Karpas-422 (cell line): ENCODE data around the gene LONP1. TPM values are rescaled to one million over a fixed set of nuclear protein-coding genes. Genes with fewer than 3 reads are reported as not detected.

Experiments used
- DNase-seq: peaks from one replicate; pipeline ENCODE4 v3.0.0-alpha.2; 2015
- H2AFZ ChIP-seq: fragments of 200-600 bp; sonication (generic); 2 replicates; pipeline ENCODE4 v1.6.1; 2014; ENCODE audit warnings: antibody characterized with exemption, low read length, mixed read lengths
- H3K27ac ChIP-seq: fragments of 200-600 bp; sonication (generic); 2 replicates; pipeline ENCODE4 v1.5.1; 2014; ENCODE audit warnings: mild to moderate bottlenecking, low read length, moderate library complexity
- H3K27me3 ChIP-seq: fragments of 200-600 bp; sonication (generic); 2 replicates; pipeline ENCODE4 v1.6.1; 2014; ENCODE audit warnings: low read length, mixed read lengths
- H3K36me3 ChIP-seq: fragments of 200-600 bp; sonication (generic); 2 replicates; pipeline ENCODE4 v1.6.1; 2014; ENCODE audit warnings: low read length, mixed read lengths; ENCODE audit not compliant: insufficient read depth
- H3K4me1 ChIP-seq: fragments of 200-600 bp; sonication (generic); 2 replicates; pipeline ENCODE4 v1.6.1; 2014; ENCODE audit warnings: mild to moderate bottlenecking, low read length, mixed read lengths
- H3K4me2 ChIP-seq: fragments of 200-600 bp; sonication (generic); 2 replicates; pipeline ENCODE4 v1.6.1; 2014; ENCODE audit warnings: low read length, low read depth, mild to moderate bottlenecking; ENCODE audit not compliant: poor library complexity, severe bottlenecking
- H3K4me3 ChIP-seq: fragments of 200-600 bp; sonication (generic); 2 replicates; pipeline ENCODE4 v1.5.1; 2014; ENCODE audit warnings: mild to moderate bottlenecking, antibody characterized with exemption, low read length, mixed read lengths
- H3K79me2 ChIP-seq: fragments of 200-600 bp; sonication (generic); 2 replicates; pipeline ENCODE4 v1.6.1; 2014; ENCODE audit warnings: mild to moderate bottlenecking, low read length, mixed read lengths
- H3K9ac ChIP-seq: fragments of 200-600 bp; sonication (generic); 2 replicates; pipeline ENCODE4 v1.6.0; 2014; ENCODE audit warnings: low read length
- H3K9me2 ChIP-seq: fragments of 200-600 bp; sonication (generic), shearing (Covaris generic); replicated peaks from 2 replicates; pipeline ENCODE4 v1.6.0; 2014; ENCODE audit warnings: mild to moderate bottlenecking, low read length, moderate library complexity; ENCODE audit not compliant: insufficient read depth
- H3K9me3 ChIP-seq: fragments of 300-700, 200-600 bp; sonication (generic); 2 replicates; pipeline ENCODE4 v1.6.1; 2014; ENCODE audit warnings: low read length, mixed read lengths
- H4K20me1 ChIP-seq: fragments of 200-600 bp; sonication (generic); 2 replicates; pipeline ENCODE4 v1.6.1; 2014; ENCODE audit warnings: mild to moderate bottlenecking, antibody characterized with exemption, low read length, low read depth; ENCODE audit not compliant: insufficient read depth
- total RNA-seq: library from RNA; depleted of rRNA; stranded (reverse); fragments of >200 nt; shearing (Covaris generic); gene quantifications from 2 replicates; pipeline ENCODE4 v1.2.3, GENCODE V29; 2014; ENCODE audit warnings: low replicate concordance

The LONP1 gene
- total RNA-seq, 1 experiment from 2014 or later = 65.7 TPM

- H3K4me2 ChIP-seq = peak overlapping the region; percentile 98
- peaks cover 56% of the 10 kb centered on the region for H3K79me2 ChIP-seq
- H3K27me3 ChIP-seq = no peaks in the 10 kb centered on the region
- DNase-seq = peak; percentile 67
- peak overlapping the region; percentile 82 for H3K9ac ChIP-seq
- no peaks in the 10 kb centered on the region for H3K9me3 ChIP-seq
- peaks cover 17% of the 10 kb centered on the region for H4K20me1 ChIP-seq
- peaks cover 22% of the 10 kb centered on the region for H3K4me1 ChIP-seq
- H3K4me3 ChIP-seq = peak overlapping the region; percentile 82
- H3K27ac ChIP-seq = peak overlapping the region; percentile 77; the same call in 1 of the 2 replicates
- H2AFZ ChIP-seq = no peak overlapping the region
- H3K36me3 ChIP-seq = peaks cover 16% of the 10 kb centered on the region; the same call in 1 of the 2 replicates
- H3K9me2 ChIP-seq = no peaks in the 10 kb centered on the region
Measured at GRCh38 chr19:5718579-5719273, 1.2 kb downstream of the LONP1 start.

DNA sequence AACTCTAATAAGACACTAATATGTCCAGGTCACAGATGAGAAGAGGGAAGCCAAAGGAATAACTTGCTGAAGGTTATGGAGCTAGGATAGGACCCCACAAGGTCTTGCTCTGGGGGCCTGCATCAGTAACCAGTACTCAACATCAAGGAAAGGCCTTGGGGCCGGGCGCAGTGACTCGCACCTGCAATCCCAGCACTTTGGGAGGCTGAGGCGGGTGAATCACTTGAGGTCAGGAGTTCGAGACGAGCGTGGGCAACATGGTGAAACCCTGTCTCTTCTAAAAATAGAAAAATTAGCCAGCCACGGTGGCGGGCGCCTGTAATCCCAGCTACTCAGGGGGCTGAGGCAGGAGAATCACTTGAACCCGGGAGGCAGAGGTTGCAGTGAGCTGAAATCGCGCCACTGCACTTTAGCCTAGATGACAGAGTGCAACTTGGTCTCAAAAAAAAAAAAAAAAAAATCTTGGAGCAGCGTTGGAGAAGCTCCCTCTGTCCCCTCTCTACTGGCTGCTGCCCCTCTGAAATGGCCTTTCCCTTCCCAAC is 1.8 kb downstream of the LONP1 start:
- H3K4me1 ChIP-seq = peaks cover 22% of the 10 kb centered on the region
- no peaks in the 10 kb centered on the region for H3K9me3 ChIP-seq
- H4K20me1 ChIP-seq = peaks cover 18% of the 10 kb centered on the region
- H3K79me2 ChIP-seq = peaks cover 59% of the 10 kb centered on the region
- H3K27me3 ChIP-seq = no peaks in the 10 kb centered on the region
- H3K27ac ChIP-seq = peak overlapping the region; percentile 77; the same call in 1 of the 2 replicates
- peak overlapping the region; percentile 98 for H3K4me2 ChIP-seq
- DNase-seq = no peak
- peak overlapping the region; percentile 82 for H3K9ac ChIP-seq
- no peaks in the 10 kb centered on the region for H3K9me2 ChIP-seq
- peaks cover 16% of the 10 kb centered on the region; the same call in 1 of the 2 replicates for H3K36me3 ChIP-seq
- peak overlapping the region; percentile 82 for H3K4me3 ChIP-seq
- H2AFZ ChIP-seq = no peak overlapping the region

DNA sequence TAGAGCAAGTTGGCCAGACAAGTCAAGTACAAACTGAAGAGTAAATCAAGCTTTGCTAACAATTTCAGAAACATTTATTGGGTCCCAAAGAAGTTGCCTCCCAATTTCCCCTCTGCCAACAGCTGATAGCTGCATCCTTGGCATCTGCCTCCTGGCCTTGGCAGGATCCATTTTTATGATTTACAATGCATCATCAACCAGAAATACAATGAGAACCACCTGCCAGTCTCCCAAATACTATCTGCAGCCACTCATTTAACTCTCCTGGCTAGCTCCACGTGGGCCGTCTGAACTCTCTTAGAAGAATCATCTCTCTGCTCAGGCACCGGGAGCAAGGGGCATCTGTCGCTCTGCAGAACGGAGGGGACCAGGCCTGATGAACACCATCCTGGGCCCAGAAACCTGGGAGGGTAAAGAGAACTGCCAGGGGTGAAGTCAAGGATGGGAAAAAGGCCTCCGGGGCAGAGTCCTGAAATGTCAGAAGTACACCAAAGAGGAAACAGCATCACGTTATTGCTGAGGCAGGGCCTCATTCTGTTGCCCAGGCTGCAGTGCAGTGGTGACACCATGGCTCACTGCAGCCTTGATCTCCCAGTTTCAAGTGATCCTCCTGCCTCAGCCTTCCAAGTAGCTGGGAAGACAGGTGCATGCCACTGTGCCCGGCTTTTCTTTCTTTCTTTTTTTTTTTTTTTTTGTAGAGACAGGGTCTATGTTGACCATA is 2.6 kb downstream of the LONP1 start:
- H3K9ac ChIP-seq = peak overlapping the region; percentile 82; the same call in 1 of the 2 replicates
- peaks cover 16% of the 10 kb centered on the region; the same call in 1 of the 2 replicates for H3K36me3 ChIP-seq
- peaks cover 59% of the 10 kb centered on the region for H3K79me2 ChIP-seq
- peaks cover 18% of the 10 kb centered on the region for H4K20me1 ChIP-seq
- no peak overlapping the region for H2AFZ ChIP-seq
- no peaks in the 10 kb centered on the region for H3K9me2 ChIP-seq
- peaks cover 22% of the 10 kb centered on the region for H3K4me1 ChIP-seq
- peak overlapping the region; percentile 98 for H3K4me2 ChIP-seq
- DNase-seq = no peak
- no peaks in the 10 kb centered on the region for H3K27me3 ChIP-seq
- H3K9me3 ChIP-seq = no peaks in the 10 kb centered on the region
- H3K27ac ChIP-seq = peak overlapping the region; percentile 77; the same call in 1 of the 2 replicates
- H3K4me3 ChIP-seq = peak overlapping the region; percentile 82; the same call in 1 of the 2 replicates

- peaks cover 57% of the 10 kb centered on the region for H3K79me2 ChIP-seq
- H3K27ac ChIP-seq = no peak overlapping the region
- H3K4me1 ChIP-seq = peaks cover 18% of the 10 kb centered on the region
- no peak overlapping the region for H3K9ac ChIP-seq
- no peak overlapping the region for H3K4me2 ChIP-seq
- H4K20me1 ChIP-seq = peaks cover 18% of the 10 kb centered on the region
- H3K36me3 ChIP-seq = peaks cover 19% of the 10 kb centered on the region; the same call in 1 of the 2 replicates
- no peaks in the 10 kb centered on the region for H3K27me3 ChIP-seq
- H2AFZ ChIP-seq = no peak overlapping the region
- no peak for DNase-seq
- no peaks in the 10 kb centered on the region for H3K9me3 ChIP-seq
- H3K4me3 ChIP-seq = no peak overlapping the region
- H3K9me2 ChIP-seq = no peaks in the 10 kb centered on the region
Measured at GRCh38 chr19:5714816-5715215, 5.1 kb downstream of the LONP1 start.

GRCh38 chr19:5713228-5713627 is 6.7 kb downstream of the LONP1 start:
- Histone ChIP-seq H3K27me3 (no peaks in the 10 kb centered on the region), H3K9me2 (no peaks in the 10 kb centered on the region), H3K4me3 (no peak overlapping the region), H3K9ac (no peak overlapping the region), H3K27ac (no peak overlapping the region), H3K9me3 (no peaks in the 10 kb centered on the region), H4K20me1 (peaks cover 18% of the 10 kb centered on the region), H3K36me3 (peaks cover 19% of the 10 kb centered on the region; the same call in 1 of the 2 replicates), H3K4me2 (no peak overlapping the region), H2AFZ (no peak overlapping the region), H3K79me2 (peaks cover 42% of the 10 kb centered on the region), H3K4me1 (peaks cover 12% of the 10 kb centered on the region)
- DNase-seq = peak; percentile 26

DNA sequence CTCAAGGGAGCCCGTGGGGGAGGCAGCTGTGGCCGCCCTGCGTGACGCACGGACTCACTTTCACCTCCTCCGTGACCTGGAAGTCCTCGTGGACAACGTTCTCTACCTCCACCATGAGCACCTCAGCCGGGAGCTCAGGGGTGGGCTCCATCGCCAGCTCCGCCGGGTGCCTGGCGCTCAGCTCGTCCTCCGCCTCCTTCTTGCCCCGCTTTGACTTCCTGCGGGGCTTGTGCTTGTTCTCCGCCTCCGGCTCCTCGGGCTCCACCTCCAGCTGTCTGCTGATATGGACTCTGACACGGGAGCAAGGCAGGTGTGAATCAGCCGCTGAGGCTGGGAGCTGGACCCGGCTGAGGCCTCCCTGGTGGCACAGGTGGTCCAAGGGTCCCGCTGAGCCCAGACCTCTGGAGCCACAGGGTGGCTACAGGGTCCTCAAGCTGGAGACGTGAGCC is 8.2 kb downstream of the LONP1 start:
- DNase-seq = no peak
- Histone ChIP-seq H3K27ac (no peak overlapping the region), H3K4me2 (no peak overlapping the region), H4K20me1 (peaks cover 9% of the 10 kb centered on the region; the same call in 1 of the 2 replicates), H3K27me3 (no peaks in the 10 kb centered on the region), H3K4me3 (no peak overlapping the region), H3K36me3 (peaks cover 14% of the 10 kb centered on the region; the same call in 1 of the 2 replicates), H3K79me2 (peaks cover 27% of the 10 kb centered on the region), H3K9ac (no peak overlapping the region), H2AFZ (no peak overlapping the region), H3K9me2 (no peaks in the 10 kb centered on the region), H3K4me1 (no peaks in the 10 kb centered on the region), H3K9me3 (no peaks in the 10 kb centered on the region)

- Histone ChIP-seq H3K27ac (no peak overlapping the region), H4K20me1 (peaks cover 5% of the 10 kb centered on the region; the same call in 1 of the 2 replicates), H3K4me2 (no peak overlapping the region), H3K4me1 (no peaks in the 10 kb centered on the region), H3K9me3 (no peaks in the 10 kb centered on the region), H3K36me3 (peaks cover 11% of the 10 kb centered on the region; the same call in 1 of the 2 replicates), H3K27me3 (no peaks in the 10 kb centered on the region), H3K9me2 (no peaks in the 10 kb centered on the region), H2AFZ (no peak overlapping the region), H3K4me3 (no peak overlapping the region), H3K9ac (no peak overlapping the region), H3K79me2 (peaks cover 20% of the 10 kb centered on the region)
- DNase-seq = no peak
Measured at GRCh38 chr19:5711025-5711424, 8.9 kb downstream of the LONP1 start.
